Fibroblast of peridontal ligament (primary cell): ENCODE results near the gene CCDC154.
"Not testable (repeated sequence)": the region's sequence is repeated elsewhere in the genome, so short reads cannot be mapped to it uniquely, and the experiment has no call there.

Experiments used
- DNase-seq: peaks from one replicate; pipeline ENCODE4 v3.0.0-alpha.2; 2010; ENCODE audit errors: extremely low read depth

Gene CCDC154

DNA sequence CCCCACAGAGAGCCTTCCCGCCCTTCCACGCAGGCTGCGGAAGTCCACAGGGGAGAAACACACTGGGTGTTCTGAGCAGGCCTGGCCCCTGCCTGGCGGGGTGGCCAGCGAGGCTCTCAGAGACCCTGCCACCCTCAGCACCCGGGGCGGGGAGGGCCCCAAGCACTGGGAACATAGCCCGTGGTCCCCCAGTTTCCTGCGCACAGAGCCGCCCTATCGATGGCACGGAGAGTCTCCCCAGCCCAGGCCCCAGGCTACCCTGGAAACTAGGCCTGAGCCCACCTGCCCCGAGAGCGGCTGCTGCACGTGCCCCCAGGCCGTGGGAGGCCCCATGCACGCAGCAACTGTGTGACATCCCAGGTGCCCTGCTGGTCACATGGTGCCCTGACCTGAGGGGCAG is 10.2 kb upstream of the CCDC154 start:
- no peak for DNase-seq

- no peak for DNase-seq
Observed at GRCh38 chr16:1453316-1453715, 9.0 kb upstream of the CCDC154 start.

- DNase-seq, result no peak
Observed at GRCh38 chr16:1452530-1452929, 8.2 kb upstream of the CCDC154 start.

DNA sequence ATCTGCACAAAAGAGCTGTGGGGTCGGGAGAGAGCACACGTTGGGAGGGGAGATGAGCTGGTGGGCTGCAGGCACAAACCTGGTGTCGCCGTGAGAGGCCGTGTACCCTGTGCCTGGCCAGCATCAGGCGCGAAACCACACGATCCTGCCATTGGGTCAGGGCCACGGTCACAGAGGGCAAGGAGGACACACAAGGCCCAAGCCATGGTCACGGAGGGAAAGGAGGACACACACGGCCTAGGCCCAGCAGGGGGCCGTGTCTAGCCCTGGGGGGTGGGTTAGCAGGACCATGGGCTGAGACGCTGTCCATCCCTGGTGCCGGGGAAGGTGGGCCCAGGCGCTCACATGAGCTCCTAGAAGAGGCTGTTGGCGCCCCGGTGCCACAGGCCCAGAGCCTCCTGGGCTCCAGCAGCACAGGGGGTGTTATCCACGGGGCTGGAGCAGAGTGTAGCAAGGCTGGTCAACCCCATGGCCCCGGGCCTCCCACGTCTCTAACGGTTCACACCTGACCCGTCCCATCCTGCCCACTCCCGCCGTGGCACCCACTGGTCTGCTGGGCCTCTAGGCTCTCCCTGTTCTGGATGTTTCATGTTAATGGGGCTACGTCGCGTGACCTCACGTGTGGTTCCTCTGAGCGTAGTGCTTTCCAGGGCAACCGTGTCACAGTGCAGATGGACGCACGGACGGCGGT is 7.5 kb upstream of the CCDC154 start:
- DNase-seq, result no peak

DNA sequence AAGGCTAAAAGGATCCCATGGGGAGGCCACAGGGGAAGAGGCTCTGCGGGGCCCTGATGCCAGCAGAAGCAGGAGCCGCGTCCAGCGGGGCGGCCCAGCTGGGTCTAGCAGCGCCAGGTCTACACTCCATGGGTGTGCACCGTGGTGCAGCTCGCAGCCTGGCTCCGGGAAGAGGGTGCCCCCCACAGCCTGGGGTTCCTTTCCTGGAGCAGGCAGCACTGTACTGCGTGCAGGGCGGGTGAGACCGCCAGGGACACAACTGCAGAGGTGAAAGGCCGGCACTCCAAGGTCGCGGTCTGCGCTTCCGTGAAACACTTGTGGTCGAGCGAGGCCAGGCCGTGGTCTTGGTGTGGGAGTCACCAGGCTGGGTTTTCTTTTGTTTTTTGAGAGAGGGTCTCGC is 6.5 kb upstream of the CCDC154 start:
- DNase-seq, result no peak

DNA sequence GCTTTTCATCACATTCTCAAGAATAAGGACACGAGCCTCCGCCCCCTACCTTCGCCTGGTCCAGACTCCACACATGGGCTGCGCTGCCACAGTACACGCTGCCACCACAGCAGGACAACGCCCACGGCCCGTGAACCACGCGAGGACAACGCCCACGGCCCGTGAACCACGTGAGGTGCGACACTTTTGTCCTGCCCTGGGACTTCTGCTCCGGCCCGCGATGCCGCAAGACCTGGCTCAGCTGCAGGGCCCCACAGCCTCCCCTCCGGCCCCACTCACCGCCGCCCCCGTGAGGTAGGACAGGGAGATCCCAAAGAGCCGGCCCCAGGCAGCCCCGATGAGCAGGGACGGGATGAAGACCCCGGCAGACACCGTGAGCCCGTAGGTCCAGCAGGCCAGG is 5.9 kb upstream of the CCDC154 start:
- no peak for DNase-seq

GRCh38 chr16:1449201-1449788 is 4.9 kb upstream of the CCDC154 start:
- no peak for DNase-seq

DNA sequence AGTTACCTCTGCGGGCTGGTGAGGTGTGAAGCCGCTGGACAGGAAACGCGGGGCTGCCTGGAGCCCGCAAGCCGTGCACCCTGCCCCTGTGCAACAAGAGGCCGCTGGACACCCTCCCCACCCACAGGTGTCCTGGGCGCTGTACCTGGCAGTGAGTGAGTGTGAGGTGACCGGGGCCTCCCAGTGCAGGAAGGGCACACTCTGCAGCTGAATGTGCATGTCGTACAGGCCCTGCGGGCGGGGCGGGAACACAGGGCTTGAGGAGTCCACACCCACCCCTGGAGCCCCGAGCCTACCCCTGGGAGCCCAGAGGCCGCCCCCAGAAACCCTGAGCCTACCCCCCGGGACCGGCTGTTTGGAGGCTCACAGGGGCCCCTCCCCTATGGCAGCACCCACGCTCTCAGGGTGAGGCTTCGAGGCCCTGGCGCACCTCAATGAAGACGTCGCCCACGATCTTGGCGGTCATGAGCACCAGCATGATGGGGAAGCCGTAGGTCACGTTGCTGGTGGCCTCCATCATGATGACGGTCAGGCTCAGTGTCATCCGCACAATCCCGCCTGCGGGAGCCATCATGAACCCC is 4.3 kb upstream of the CCDC154 start:
- no peak for DNase-seq

- DNase-seq, result no peak
Observed at GRCh38 chr16:1447965-1448364, 3.6 kb upstream of the CCDC154 start.

DNA sequence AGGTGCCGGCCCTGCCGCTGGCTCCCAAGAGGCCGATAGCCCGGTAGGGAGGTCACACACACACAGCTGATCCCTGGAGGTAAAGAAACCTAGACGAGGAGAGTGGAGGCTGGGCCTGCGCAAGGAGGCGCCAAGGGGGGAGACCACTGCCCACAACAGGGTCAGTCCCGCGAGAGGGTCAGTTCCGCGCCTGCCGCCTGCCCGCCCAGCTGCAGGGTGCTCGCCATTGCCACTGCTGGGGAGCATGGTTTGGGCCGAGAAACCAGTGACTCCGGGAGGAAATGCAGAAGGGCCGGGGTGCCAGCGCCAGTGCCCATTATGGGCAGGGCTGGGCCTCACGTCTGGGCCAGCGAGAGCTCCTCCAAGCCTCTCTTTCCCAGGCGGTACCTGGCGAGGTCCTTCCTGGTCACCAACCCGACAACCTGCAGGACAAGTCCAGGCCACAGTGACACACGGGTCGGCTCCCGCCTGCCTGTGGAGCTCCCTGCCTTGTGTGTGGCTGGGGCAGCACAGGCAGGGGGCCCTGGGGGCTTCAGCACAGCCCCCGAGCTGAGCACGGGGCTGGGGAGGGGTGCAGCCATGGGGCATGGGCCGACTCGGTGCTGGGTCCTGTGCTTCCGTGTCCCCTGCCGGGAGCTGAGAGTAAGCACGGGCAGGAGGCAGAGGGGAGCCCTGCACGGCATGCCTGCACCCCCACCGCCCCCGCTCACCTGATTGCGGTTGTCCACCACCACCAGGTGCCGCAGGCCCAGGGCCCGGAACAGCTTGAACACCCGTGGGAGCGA is 2.1 kb upstream of the CCDC154 start:
- DNase-seq, result no peak

- DNase-seq, result no peak
Observed at GRCh38 chr16:1445518-1446203, 1.3 kb upstream of the CCDC154 start.

DNA sequence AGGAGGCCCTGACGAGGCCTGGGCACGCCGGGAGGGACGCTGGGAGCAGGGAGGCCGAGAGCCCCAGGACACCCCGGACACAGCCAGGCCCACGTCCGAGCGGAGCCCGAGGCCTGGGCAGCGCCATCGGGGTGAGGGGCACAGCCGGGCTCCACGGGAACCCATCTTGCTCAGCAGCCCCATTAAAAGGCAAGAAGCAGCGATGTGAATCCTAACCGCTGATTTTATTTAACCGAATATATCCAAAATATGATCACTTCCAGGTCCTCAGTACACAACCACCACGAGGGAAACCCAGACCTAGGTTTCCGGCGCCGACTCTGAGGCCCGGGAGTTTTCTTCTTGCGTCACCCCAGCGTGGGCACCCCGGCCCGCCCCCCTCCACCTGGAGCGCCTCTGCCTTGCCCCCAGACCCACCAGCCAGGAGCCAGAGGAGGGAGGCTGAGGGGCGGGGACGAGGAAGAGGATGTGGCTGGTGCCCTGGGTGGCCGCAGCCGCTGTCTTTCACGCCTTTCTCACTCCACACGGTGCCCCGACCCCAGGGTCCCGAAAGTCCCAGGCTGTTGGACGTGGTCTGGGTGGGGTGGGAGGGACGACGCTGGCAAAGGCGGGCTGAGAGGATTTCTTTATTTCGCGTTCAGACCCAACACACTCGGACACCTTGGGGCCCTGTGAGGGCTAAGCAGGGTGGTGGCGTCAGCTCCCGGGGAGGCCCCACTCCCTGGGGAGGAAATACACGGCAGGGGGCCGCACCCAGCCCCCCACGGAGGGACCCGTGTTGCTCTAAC is 568 bp upstream of the CCDC154 start:
- no peak for DNase-seq

- no peak for DNase-seq
Observed at GRCh38 chr16:1443403-1443973, 868 bp downstream of the CCDC154 start.

- no peak for DNase-seq
Observed at GRCh38 chr16:1442697-1443096, 1.7 kb downstream of the CCDC154 start.

DNA sequence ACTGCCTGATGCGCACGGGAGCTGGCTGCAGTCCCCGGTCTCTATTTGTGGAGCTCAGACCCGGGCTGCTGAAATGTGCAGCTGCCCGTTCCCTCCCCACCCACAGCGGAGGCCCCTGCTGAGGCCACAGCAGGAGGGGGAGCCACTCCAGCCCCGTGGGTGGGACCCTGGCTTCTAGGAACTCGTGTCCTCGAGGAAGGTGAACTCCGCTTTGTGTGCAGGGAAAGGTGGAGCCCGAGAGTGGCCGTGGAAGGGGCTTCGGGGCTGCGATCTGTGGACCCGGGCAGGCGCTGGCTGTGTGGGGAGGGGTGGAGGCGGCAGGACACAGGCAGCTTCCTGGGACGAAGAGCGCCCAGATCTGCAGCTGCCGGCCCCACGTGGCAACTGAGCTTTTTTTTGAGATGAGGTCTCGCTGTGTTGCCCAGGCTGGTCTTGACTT is 2.9 kb downstream of the CCDC154 start:
- no peak for DNase-seq

- DNase-seq, result not testable (repeated sequence)
Observed at GRCh38 chr16:1439699-1440074, 4.7 kb downstream of the CCDC154 start.

- DNase-seq, result no peak
Observed at GRCh38 chr16:1439058-1439698, 5.2 kb downstream of the CCDC154 start.

GRCh38 chr16:1438229-1439057 is 5.9 kb downstream of the CCDC154 start:
- DNase-seq, result no peak

DNA sequence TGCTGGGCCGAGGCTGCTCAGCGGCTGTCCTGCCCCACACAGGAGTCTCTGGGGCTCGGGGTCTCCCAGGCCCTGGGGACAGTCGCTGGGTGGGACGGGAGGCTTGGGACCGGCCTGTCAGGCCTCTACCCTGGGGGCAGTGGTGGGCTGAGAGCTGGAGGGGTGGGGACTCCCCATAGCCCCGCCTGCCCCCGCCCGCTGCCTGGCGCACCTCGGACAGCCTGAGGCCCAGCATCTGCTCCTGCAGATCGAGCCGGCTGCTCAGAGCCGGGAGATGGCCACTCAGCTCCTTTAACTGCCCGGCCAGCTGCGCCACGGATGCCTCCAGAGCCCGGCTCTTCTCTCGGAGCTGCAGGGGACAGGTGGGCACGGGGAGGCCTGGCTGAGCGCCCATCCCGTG is 6.8 kb downstream of the CCDC154 start:
- DNase-seq, result no peak
